Testis (tissue), 3 donors: ENCODE measurements around the gene NLGN2. TPM values are rescaled to one million over a fixed set of nuclear protein-coding genes. Genes with fewer than 3 reads are reported as not detected.

Experiments used
- DNase-seq: peaks from one replicate; pipeline ENCODE4 v3.0.0-alpha.2; 2019
- H3K27ac ChIP-seq, 2 donors: fragments of 200-600 bp; sonication (generic); one replicate each; pipeline ENCODE4 v1.5.1; 2019
- H3K27me3 ChIP-seq: fragments of 200-600 bp; sonication (generic); one replicate; pipeline ENCODE4 v1.5.1; 2019
- H3K36me3 ChIP-seq: fragments of 200-600 bp; sonication (generic); one replicate; pipeline ENCODE4 v1.5.1; 2017; ENCODE audit warnings: low read depth; ENCODE audit errors: missing control alignments
- H3K4me1 ChIP-seq: fragments of 200-600 bp; sonication (generic); one replicate; pipeline ENCODE4 v1.5.1; 2019
- H3K4me3 ChIP-seq, 2 donors: fragments of 200-600 bp; sonication (generic); one replicate each; pipeline ENCODE4 v1.5.1; 2017 to 2019
- H3K9me3 ChIP-seq: fragments of 200-600 bp; sonication (generic); one replicate; pipeline ENCODE4 v1.5.1; 2017
- POLR2A ChIP-seq: fragments of 450-650 bp; IDR thresholded peaks from one replicate; pipeline ENCODE4 v1.6.1; 2017; ENCODE audit warnings: antibody characterized with exemption, mild to moderate bottlenecking, moderate library complexity
- WGBS, 2 donors: methylation state at CpG; one replicate each; pipeline ENCODE4 v1.1.5; 2018; 5-methylcytosine and 5-hydroxymethylcytosine counted together
- intact Hi-C: fragments of 100-400 bp; cut with DNase I; formaldehyde crosslinking; loops from one replicate; pipeline ENCODE4 v1.15.1; 2023; ENCODE audit warnings: low total_unique reads
- polyA plus RNA-seq: library from polyadenylated mRNA; stranded (reverse); fragments of 350-450 nt; fragmentation: Illumina TruSeq; extraction: RNeasy Lipid Tissue Mini Kit (QIAGEN cat#74804); gene quantifications from one replicate; pipeline ENCODE4 v1.2.3, GENCODE V29; 2014; ENCODE audit warnings: low read depth, low replicate concordance; ENCODE audit not compliant: insufficient read depth
- total RNA-seq, 2 donors: library from RNA; depleted of rRNA; stranded (reverse); fragments of >200 nt; gene quantifications; one replicate each; pipeline ENCODE4 v1.2.3, GENCODE V29; 2016
- TF ChIP-seq, protein P1 (sequence below), 3 experiments: fragments of 450-650 bp in 2 of 3; fragments of 200-600 bp in 1 of 3; sonication (generic) in 1 of 3; IDR thresholded peaks; one replicate each; pipeline ENCODE4 v1.5.1; 2016 to 2019; ENCODE audit warnings: antibody characterized with exemption in 3 of 3, mild to moderate bottlenecking in 2 of 3, moderate library complexity in 1 of 3

NLGN2 gene
- total and polyA plus RNA-seq, 3 donors from 2014 or later, result 8.4 to 10.7 (median 9.9) TPM

DNA sequence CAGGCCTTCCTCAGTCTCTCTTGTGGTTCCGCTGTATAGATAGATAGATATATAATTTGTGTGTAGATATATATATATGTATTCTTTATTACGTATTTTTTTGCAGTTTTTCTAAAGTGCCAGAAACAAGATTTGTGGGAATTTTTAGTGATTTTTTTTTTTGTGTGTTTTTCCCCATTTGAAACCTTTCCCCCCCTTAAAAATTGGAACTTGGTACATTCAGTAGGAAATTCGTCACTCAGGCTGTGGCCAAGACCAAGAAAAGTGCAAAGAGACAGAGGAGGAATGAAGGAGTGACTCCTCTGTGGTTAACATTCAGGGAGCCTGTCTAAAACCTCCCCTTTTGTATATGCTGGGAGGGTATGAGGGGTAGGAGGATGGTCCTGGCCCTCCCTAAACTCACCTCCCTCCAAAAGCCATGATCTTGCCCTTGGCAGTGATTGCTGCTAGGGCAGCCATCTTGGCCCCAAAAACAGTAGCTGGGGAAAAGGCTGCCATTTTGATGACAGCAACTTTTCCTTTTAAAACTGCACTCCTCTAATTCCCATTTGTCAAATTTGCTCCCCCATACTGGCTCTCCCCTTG is 52.4 kb downstream of the NLGN2 start:
- DNase-seq, result no peak
- WGBS, 2 donors, result 69 to 72% methylated on average over 3 of the region's 3 CpGs
- H3K4me1 ChIP-seq, result no peaks in the 10 kb centered on the region
- H3K9me3 ChIP-seq, result no peaks in the 10 kb centered on the region
- no peaks in the 10 kb centered on the region for H3K36me3 ChIP-seq
- H3K27me3 ChIP-seq, result no peaks in the 10 kb centered on the region
- TF ChIP-seq, protein P1, sequence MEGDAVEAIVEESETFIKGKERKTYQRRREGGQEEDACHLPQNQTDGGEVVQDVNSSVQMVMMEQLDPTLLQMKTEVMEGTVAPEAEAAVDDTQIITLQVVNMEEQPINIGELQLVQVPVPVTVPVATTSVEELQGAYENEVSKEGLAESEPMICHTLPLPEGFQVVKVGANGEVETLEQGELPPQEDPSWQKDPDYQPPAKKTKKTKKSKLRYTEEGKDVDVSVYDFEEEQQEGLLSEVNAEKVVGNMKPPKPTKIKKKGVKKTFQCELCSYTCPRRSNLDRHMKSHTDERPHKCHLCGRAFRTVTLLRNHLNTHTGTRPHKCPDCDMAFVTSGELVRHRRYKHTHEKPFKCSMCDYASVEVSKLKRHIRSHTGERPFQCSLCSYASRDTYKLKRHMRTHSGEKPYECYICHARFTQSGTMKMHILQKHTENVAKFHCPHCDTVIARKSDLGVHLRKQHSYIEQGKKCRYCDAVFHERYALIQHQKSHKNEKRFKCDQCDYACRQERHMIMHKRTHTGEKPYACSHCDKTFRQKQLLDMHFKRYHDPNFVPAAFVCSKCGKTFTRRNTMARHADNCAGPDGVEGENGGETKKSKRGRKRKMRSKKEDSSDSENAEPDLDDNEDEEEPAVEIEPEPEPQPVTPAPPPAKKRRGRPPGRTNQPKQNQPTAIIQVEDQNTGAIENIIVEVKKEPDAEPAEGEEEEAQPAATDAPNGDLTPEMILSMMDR (IDR thresholded peaks at IDR 0.05), result no peak
- TF ChIP-seq POLR2A, result no peak
- H3K27ac ChIP-seq, result no peak overlapping the region
- H3K4me3 ChIP-seq, result no peak overlapping the region
- intact Hi-C loops, result no loop called here

DNA sequence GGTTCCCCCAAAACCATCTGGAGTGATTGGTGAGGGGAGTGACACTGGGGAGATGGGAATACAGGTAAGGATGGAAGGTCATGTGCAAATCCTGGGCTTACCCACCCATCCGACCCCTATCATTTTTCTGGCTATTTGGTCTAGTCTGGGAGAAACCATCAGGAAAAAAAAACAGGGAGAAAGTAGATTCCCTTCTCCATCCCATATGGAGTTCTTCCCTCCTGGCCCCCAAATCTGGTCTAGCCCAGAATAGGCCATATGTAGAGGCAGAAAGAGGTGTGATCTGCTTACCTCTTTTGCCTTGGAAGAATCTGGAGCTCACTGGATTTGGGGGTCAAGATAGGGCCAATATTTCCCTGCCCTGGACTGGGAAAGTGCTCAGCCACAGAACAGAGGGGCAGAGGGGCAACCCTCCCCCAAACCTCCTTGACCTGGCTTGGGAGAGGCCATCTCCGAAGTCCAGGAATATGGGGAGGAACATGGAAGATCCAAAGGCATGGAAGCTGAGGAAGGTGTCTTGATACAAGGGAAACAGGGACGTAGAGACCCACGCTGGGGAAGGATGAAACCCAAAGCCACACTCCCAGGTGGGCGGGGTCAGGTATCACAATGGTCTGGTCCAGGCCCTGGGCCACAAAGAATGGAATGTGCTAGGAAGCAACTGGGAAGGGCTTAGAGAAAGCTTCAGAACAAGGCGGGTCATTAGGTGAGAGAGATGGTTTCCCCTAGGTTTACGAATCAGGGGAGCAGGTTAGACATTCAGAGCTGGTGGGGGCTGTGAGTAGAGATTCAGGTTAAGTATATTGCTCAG is 53.4 kb downstream of the NLGN2 start:
- H3K4me1 ChIP-seq, result peaks cover 1% of the 10 kb centered on the region
- no peaks in the 10 kb centered on the region for H3K27me3 ChIP-seq
- intact Hi-C loops, result no loop called here
- no peak overlapping the region for H3K4me3 ChIP-seq
- DNase-seq, result no peak
- H3K36me3 ChIP-seq, result no peaks in the 10 kb centered on the region
- no peak overlapping the region for H3K27ac ChIP-seq
- 83 to 93% methylated on average over 7 of the region's 7 CpGs for whole genome bisulfite sequencing, 2 donors
- TF ChIP-seq POLR2A, result no peak
- TF ChIP-seq, protein P1 (IDR thresholded peaks at IDR 0.05), result no peak
- H3K9me3 ChIP-seq, result no peaks in the 10 kb centered on the region

DNA sequence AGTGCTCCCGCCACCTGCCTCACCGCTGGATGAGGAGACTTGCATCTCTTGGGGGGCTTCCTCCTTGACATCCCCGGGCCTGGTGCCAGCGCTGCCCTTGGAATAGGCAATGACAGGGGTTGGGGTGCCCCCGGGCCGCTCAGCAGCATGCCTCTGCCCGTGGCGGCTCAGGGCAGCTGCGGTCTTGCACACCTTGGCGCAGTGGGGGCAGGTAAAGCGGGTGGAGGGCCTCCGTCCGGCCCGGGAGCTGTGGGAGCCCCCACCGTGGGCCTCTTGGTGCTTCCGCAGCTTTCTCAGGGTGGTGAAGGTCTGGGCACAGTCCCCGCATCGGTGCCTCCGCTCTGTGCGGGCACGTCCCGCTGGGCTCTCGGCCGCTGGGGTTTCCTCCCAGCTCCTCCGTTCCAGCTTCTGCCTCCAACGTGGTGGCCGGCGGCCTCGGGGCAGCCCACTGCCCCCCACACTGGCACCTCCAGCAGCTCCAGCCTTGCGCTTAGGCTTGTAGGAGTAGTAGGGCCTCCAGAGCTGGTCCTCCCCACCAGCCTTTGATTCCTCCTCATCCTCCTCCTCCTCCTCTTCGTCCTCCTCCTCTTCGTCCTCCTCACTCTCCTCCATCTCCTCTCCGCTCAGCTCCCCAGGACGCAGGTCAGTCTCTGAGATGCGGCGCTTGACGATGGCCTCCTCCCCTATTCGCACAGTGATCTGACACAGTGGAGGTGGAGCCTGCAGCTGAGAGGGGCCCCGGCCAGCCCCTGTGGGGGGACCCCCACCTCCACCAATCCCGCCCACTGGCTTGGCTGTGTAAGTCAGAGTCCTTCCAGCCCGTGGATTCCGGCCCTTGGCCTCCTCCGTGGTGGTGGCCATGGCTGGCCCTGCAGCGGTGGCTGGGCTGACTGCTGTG is 55.1 kb downstream of the NLGN2 start:
- H3K36me3 ChIP-seq, result no peaks in the 10 kb centered on the region
- intact Hi-C loops, result no loop called here
- no peak overlapping the region for H3K4me3 ChIP-seq
- DNase-seq, result no peak
- H3K27ac ChIP-seq, result no peak overlapping the region
- no peak for TF ChIP-seq POLR2A
- TF ChIP-seq, protein P1 (IDR thresholded peaks at IDR 0.05), result no peak
- WGBS, 2 donors, result 88 to 94% methylated on average over 24 to 36 of the region's 44 CpGs
- H3K4me1 ChIP-seq, result peaks cover 16% of the 10 kb centered on the region
- H3K27me3 ChIP-seq, result no peaks in the 10 kb centered on the region
- no peaks in the 10 kb centered on the region for H3K9me3 ChIP-seq

DNA sequence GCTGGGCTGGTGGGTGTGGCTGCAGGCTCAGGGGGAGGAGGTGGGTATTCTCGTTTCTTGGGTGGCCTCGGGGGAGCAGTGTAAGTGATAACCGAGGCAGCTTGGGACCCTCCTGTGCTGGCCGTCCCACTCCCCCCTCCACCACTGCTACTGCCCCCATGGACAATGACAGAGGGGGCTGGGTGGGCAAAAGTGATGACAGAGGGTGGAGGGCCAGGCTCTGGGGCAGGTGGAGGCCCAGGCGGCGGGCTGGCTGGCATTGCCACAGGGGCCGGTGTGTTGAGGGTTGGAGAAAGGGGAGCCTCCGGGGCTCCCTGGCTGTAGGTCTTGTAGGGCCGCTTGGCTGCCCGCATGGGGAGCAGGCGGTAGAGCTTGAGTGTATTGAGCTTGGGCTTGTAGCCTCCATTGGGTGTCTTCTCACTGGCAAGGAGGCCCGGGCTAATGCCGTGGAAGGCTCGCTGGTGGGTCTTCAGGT is 55.8 kb downstream of the NLGN2 start:
- DNase-seq, result no peak
- WGBS, 2 donors, result 46 to 85% methylated on average over 4 to 14 of the region's 14 CpGs
- intact Hi-C loops, result no loop called here
- TF ChIP-seq POLR2A, result no peak
- TF ChIP-seq, protein P1 (IDR thresholded peaks at IDR 0.05), result no peak
- Histone ChIP-seq H3K4me3 (no peak overlapping the region), H3K4me1 (peaks cover 16% of the 10 kb centered on the region), H3K9me3 (no peaks in the 10 kb centered on the region), H3K36me3 (no peaks in the 10 kb centered on the region), H3K27me3 (no peaks in the 10 kb centered on the region), H3K27ac (no peak overlapping the region)
